HFFc6 (cell line): ENCODE measurements around the gene GNS. TPM values are rescaled to one million over a fixed set of nuclear protein-coding genes. Genes with fewer than 3 reads are reported as not detected.

ENCODE experiments used
- DNase-seq: peaks from one replicate; pipeline ENCODE4 v3.0.0-alpha.2; 2018
- H3K27ac Mint-ChIP-seq: 2 replicates; pipeline ENCODE4 v1.8.0; 2020; ENCODE audit warnings: mild to moderate bottlenecking, mixed read lengths
- H3K27me3 Mint-ChIP-seq: 2 replicates; pipeline ENCODE4 v1.8.0; 2021; ENCODE audit warnings: mild to moderate bottlenecking, moderate library complexity, mixed read lengths; ENCODE audit not compliant: insufficient read depth
- H3K36me3 Mint-ChIP-seq: 2 replicates; pipeline ENCODE4 v1.8.0; 2021; ENCODE audit warnings: low read depth, mixed read lengths
- H3K4me1 Mint-ChIP-seq: 2 replicates; pipeline ENCODE4 v1.8.0; 2020; ENCODE audit warnings: low read depth, mixed read lengths
- H3K4me3 Mint-ChIP-seq: 2 replicates; pipeline ENCODE4 v1.8.0; 2020; ENCODE audit warnings: mild to moderate bottlenecking, moderate library complexity, mixed read lengths
- H3K9me3 Mint-ChIP-seq: 2 replicates; pipeline ENCODE4 v1.8.0; 2020; ENCODE audit warnings: mild to moderate bottlenecking, mixed read lengths
- CTCF ChIP-seq: fragments of 200-600 bp; sonication (generic); IDR thresholded peaks from 2 replicates; pipeline ENCODE4 v1.5.0; 2021; ENCODE audit warnings: antibody characterized with exemption, mild to moderate bottlenecking
- total RNA-seq, 6 experiments: library from RNA; stranded (reverse); fragmentation: NEBNext Ultra II Directional; extraction: Animal tissue kit (Norgen Biotek cat#: 25700); gene quantifications; 2 replicates in 1 of 6; 3 replicates in 5 of 6; pipeline ENCODE4 v1.2.3, GENCODE V29; 2021

GNS gene
- total RNA-seq, 6 experiments from 2014 or later = 86.4 to 104 (median 91.2) TPM

GRCh38 chr12:64672925-64673409, 86.2 kb downstream of the GNS start:
- no peaks in the 10 kb centered on the region for H3K27me3 Mint-ChIP-seq
- no peak overlapping the region for H3K4me3 Mint-ChIP-seq
- H3K27ac Mint-ChIP-seq = no peak overlapping the region
- TF ChIP-seq CTCF = no peak
- H3K9me3 Mint-ChIP-seq = no peaks in the 10 kb centered on the region
- peaks cover 50% of the 10 kb centered on the region for H3K4me1 Mint-ChIP-seq
- H3K36me3 Mint-ChIP-seq = no peaks in the 10 kb centered on the region
- DNase-seq = no peak

GRCh38 chr12:64671681-64672080, 87.5 kb downstream of the GNS start:
- H3K4me3 Mint-ChIP-seq = no peak overlapping the region
- H3K4me1 Mint-ChIP-seq = peaks cover 52% of the 10 kb centered on the region

GRCh38 chr12:64670919-64671639, 88.1 kb downstream of the GNS start:
- Mint-ChIP-seq H3K27me3 (no peaks in the 10 kb centered on the region), H3K27ac (no peak overlapping the region), H3K4me3 (no peak overlapping the region), H3K4me1 (peaks cover 58% of the 10 kb centered on the region), H3K36me3 (no peaks in the 10 kb centered on the region), H3K9me3 (no peaks in the 10 kb centered on the region)
- DNase-seq = peak; percentile 55
- TF ChIP-seq CTCF = no peak

More at GRCh38 chr12:64671681-64672080, 87.5 kb downstream of the GNS start:
- Mint-ChIP-seq H3K9me3 (no peaks in the 10 kb centered on the region), H3K27me3 (no peaks in the 10 kb centered on the region), H3K27ac (no peak overlapping the region), H3K36me3 (no peaks in the 10 kb centered on the region)
- TF ChIP-seq CTCF = no peak
- DNase-seq = no peak

- Mint-ChIP-seq H3K27ac (no peak overlapping the region), H3K27me3 (no peaks in the 10 kb centered on the region), H3K4me3 (no peak overlapping the region), H3K9me3 (no peaks in the 10 kb centered on the region), H3K36me3 (no peaks in the 10 kb centered on the region), H3K4me1 (peaks cover 56% of the 10 kb centered on the region)
- no peak for DNase-seq
- no peak for TF ChIP-seq CTCF
Observed at GRCh38 chr12:64670019-64670418, 89.2 kb downstream of the GNS start.

- no peak for DNase-seq
- Mint-ChIP-seq H3K27me3 (no peaks in the 10 kb centered on the region), H3K4me1 (peaks cover 56% of the 10 kb centered on the region), H3K36me3 (no peaks in the 10 kb centered on the region), H3K4me3 (no peak overlapping the region), H3K27ac (no peak overlapping the region), H3K9me3 (no peaks in the 10 kb centered on the region)
- TF ChIP-seq CTCF = no peak
Observed at GRCh38 chr12:64669270-64669842, 89.8 kb downstream of the GNS start.
